Coronary artery (tissue), 2 donors: Measurements from ENCODE around the gene OSBPL6.

Experiments used
- DNase-seq: peaks from one replicate; pipeline ENCODE4 v3.0.0-alpha.2; 2017; ENCODE audit warnings: low spot score
- H3K27ac ChIP-seq, 2 donors: fragments of 200-600 bp; sonication (generic); one replicate each; pipeline ENCODE4 v1.5.1; 2016 to 2019
- H3K4me3 ChIP-seq: fragments of 200-600 bp; sonication (generic); 2 replicates; pipeline ENCODE4 v1.5.1; 2016; ENCODE audit warnings: mild to moderate bottlenecking, moderate library complexity
- CTCF ChIP-seq: fragments of 200-600 bp; sonication (generic); IDR thresholded peaks from one replicate; pipeline ENCODE4 v1.5.1; 2019; ENCODE audit warnings: antibody characterized with exemption

The OSBPL6 gene

DNA sequence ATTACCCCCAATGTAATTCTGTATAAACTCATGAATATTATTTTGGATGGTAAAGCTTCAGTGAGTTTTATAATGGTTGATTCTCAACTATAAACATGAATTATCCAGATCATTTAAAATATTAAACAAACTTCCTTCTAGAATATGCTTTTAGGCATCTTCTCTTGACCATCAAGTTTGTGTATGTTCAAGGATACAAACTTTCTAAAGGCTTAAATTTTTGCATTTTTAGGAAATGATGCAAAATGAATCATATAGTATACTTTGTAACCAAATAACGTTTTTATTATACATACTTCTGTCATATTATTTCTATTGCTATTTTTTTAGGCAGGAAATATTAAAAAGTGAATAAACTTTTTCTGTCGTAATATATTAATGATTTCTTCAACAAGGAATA, 62.8 kb downstream of the OSBPL6 start:
- no peak overlapping the region for H3K27ac ChIP-seq
- no peak overlapping the region for H3K4me3 ChIP-seq
- no peak for TF ChIP-seq CTCF
- DNase-seq: no peak

GRCh38 chr2:178258916-178259315, 64.6 kb downstream of the OSBPL6 start:
- no peak for TF ChIP-seq CTCF
- DNase-seq: no peak

GRCh38 chr2:178263159-178263860, 69.0 kb downstream of the OSBPL6 start:
- Histone ChIP-seq H3K27ac (no peak overlapping the region), H3K4me3 (no peak overlapping the region)
- no peak for DNase-seq
- no peak for TF ChIP-seq CTCF

More at GRCh38 chr2:178258916-178259315, 64.6 kb downstream of the OSBPL6 start:
- no peak overlapping the region for H3K4me3 ChIP-seq
- H3K27ac ChIP-seq: no peak overlapping the region

GRCh38 chr2:178264211-178264610, 69.9 kb downstream of the OSBPL6 start:
- Histone ChIP-seq H3K4me3 (no peak overlapping the region), H3K27ac (no peak overlapping the region)
- DNase-seq: no peak
- TF ChIP-seq CTCF: no peak

DNA sequence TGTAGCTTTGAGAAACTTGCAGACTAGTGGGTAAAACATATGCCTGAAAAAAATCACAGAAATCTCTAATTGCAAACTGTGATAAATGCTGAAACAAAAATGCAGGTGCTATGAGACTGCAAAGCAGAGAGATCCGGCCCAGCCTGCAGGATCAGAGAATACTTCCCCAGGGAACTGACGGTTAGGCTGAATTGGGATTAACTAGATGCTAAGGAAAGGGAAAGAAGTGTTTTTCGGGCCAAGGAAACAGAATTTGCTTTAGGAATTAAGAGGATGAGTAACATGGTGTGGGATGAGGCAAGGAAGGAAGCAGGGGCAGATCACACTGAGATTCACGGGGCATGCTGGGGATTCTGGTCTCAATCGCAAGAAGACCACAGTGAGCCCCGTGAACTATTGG, 71.5 kb downstream of the OSBPL6 start:
- no peak for TF ChIP-seq CTCF
- Histone ChIP-seq H3K4me3 (no peak overlapping the region), H3K27ac (no peak overlapping the region)
- DNase-seq: no peak

DNA sequence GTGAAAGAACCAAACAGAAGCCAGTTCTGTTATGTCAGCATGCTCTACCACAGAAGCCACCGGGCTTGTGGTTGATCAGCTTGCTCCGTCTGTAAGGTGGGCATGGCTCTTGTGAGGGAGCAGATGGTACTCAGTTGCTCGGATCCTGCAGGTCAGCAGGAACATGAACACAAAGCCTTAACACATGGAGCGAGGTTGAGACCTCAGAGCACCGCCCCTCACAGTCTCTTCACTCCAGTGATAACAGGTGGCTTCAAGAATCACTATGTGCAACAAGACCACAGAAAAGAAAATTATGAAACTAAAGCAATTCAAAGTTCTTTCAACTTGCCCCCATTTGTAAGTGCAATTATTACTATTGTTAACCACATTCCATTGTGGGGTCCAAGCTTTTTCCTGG, 72.1 kb downstream of the OSBPL6 start:
- DNase-seq: no peak
- H3K4me3 ChIP-seq: no peak overlapping the region
- TF ChIP-seq CTCF: no peak

DNA sequence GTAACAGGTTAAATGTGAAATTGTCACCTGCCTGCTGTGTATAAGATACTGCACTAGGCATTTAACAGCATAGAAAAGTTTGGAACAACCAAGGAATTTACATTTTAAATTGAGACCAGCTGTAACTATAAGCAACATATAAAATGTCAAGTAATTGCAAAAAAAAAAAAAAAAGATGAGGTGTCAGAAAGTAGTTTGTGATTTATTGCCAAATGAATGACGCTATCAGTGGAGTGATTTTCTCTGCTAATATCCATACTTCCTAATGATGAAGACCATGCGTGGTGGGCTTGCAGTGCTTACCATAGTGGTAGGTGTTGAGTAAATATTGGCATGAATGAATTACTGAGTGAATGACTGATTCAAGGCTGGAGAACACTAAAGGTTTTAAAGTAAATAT, 73.3 kb downstream of the OSBPL6 start:
- no peak overlapping the region for H3K4me3 ChIP-seq
- no peak overlapping the region for H3K27ac ChIP-seq
- TF ChIP-seq CTCF: no peak
- DNase-seq: no peak

More for the DNA sequence above, 72.1 kb downstream of the OSBPL6 start:
- H3K27ac ChIP-seq: no peak overlapping the region
